Measurements from ENCODE around the gene ACSS1.

DNA sequence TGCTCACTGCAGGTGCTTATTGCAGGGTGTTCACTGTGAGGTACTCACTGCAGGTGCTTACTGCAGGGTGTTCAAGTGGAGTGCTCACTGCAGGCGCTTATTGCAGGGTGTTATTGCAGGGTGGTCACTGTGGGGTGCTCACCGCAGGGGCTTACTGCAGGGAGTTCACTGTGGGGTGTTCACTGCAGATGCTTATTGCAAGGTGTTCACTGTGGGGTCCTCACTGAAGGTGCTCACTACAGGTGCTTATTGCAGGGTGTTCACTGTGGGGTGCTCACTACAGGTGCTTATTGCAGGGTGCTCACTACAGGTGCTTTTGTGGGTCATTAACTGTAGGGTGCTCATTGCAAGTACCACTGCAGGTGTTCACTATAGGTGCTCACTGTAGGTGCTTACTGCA is 85.6 kb downstream of the ACSS1 start:
- TF ChIP-seq, protein P1, sequence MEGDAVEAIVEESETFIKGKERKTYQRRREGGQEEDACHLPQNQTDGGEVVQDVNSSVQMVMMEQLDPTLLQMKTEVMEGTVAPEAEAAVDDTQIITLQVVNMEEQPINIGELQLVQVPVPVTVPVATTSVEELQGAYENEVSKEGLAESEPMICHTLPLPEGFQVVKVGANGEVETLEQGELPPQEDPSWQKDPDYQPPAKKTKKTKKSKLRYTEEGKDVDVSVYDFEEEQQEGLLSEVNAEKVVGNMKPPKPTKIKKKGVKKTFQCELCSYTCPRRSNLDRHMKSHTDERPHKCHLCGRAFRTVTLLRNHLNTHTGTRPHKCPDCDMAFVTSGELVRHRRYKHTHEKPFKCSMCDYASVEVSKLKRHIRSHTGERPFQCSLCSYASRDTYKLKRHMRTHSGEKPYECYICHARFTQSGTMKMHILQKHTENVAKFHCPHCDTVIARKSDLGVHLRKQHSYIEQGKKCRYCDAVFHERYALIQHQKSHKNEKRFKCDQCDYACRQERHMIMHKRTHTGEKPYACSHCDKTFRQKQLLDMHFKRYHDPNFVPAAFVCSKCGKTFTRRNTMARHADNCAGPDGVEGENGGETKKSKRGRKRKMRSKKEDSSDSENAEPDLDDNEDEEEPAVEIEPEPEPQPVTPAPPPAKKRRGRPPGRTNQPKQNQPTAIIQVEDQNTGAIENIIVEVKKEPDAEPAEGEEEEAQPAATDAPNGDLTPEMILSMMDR (IDR thresholded peaks at IDR 0.05), result no peak
- no peak for TF ChIP-seq POLR2A (IDR thresholded peaks at IDR 0.05)
- no peak for TF ChIP-seq EP300 (IDR thresholded peaks at IDR 0.05)

Measured in tibial nerve (tissue), 4 donors.